GM19240 (cell line): Measurements from ENCODE around the gene RBMS3.

ENCODE experiments used
- DNase-seq: peaks from one replicate; pipeline ENCODE4 v3.0.0; 2011; ENCODE audit warnings: low spot score; ENCODE audit not compliant: insufficient read length

Gene RBMS3

GRCh38 chr3:29275309-29275708 lies 5.6 kb upstream of the RBMS3 start:
- no peak for DNase-seq

- DNase-seq = no peak
Measured at GRCh38 chr3:29277249-29277648, 3.6 kb upstream of the RBMS3 start.

- DNase-seq = no peak
Measured at GRCh38 chr3:29279286-29279685, 1.6 kb upstream of the RBMS3 start.

- no peak for DNase-seq
Measured at GRCh38 chr3:29279806-29280205, 1.1 kb upstream of the RBMS3 start.

DNA sequence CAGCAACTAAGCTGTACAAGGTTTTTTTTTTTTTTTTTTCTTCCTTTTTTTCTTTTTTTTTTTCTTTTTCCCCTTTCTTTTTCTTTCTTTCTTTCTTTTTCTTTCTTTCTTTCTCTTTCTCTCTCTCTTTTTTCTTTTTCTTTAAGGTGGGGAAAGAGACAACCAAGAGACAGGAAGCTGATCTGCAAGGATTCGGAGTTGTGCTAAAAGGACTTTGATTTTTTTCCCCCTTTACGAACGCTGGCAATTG lies 148 bp downstream of the RBMS3 start:
- no peak for DNase-seq

DNA sequence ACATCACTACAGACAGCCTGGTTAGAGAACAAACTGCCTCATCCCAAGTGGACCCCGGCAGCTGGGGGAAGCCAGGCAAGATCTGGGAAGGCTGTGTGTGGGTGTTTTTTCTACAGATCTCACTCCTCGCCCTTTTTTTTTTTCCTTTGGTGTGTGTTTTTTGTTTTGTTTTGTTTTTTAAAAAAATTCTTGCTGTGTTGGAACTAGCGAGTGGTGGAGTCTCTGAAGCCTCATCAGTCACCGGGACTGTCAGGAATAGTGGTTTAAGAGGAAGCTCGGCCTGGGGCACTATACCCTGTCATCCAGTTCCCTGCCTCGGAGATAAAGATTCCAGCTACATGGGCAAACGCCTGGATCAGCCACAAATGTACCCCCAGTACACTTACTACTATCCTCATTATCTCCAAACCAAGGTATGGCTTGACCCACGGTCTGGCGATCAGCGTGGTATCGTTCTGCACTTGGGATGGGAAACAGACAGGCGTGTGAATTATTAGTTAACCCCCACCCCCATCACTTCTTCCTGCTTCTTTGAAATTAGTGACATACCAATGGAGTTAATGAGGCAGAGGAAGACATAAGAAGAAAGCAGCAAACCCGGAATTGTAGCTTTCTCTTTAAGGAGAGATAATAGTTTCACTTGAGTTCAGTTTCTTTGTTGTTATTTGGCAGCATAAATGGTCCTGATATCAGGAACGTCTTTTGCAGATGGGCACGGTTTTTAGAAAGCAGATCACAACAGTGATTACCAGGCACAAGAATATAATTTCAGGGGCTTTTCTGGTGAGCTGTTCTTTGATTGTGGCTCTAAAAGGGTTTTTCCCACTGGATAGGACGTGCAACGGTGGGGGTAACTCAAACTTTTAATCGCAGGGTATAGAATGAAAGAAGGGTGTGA lies 722 bp downstream of the RBMS3 start:
- DNase-seq = no peak

DNA sequence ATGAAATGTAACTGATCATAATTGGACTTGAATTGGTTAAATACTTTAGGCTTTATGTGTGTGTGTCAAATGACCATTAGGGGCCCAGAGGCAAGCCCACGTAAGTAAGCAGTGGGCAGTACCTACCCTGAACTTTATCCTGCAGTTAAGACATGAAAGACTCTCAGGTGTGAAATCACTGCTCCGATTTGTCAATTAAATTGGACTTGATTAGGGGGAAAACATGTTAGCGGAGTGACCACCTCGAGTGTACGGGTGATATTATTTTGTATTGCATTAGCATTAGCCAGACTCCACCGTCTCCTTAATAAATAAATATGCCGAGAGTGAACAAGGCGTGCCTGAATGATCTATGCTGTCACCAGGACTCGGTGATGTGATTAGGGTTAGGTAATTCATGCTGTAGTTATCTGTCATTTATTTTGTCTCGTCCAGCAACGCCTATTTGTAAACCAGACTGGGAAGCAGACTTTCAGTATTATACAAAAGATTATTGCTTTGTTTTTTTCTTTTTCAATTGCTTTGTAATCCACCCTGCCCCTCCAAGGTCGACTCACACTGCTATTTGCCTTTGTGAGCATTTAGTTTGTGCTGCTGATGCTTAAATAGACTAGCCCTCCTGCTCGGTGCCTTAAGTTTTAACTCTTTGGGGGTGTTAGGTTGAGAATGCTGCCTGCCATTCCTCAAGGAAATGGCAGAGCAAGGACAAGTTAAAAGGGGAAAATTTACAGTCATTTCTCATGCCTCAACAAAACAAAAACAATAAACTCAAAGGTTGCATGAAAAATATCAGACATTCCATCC lies 1.8 kb downstream of the RBMS3 start:
- no peak for DNase-seq

GRCh38 chr3:29283231-29284119 lies 2.6 kb downstream of the RBMS3 start:
- DNase-seq = no peak

DNA sequence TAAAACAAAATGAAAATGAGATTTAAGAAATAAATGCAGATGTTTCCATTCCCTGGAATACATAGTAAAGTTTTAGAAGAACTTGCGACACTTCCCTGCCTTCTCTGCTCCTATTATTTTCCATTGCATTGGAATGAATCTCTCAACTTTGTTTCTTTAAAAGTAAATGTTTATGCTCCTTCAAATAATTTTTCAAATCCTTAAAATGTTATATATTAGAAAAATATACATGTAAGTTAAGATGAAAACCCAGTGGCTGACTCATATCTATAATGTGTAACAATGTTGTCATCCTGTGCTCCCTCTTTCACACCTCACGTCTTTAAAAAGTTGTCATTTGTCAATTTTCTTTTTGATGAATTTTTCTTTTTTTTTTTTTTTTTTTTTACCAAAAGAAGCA lies 3.6 kb downstream of the RBMS3 start:
- no peak for DNase-seq

- DNase-seq = no peak
Measured at GRCh38 chr3:29285471-29286071, 4.7 kb downstream of the RBMS3 start.

GRCh38 chr3:29286478-29287240 lies 5.8 kb downstream of the RBMS3 start:
- DNase-seq = no peak

GRCh38 chr3:29290596-29290995 lies 9.7 kb downstream of the RBMS3 start:
- no peak for DNase-seq

DNA sequence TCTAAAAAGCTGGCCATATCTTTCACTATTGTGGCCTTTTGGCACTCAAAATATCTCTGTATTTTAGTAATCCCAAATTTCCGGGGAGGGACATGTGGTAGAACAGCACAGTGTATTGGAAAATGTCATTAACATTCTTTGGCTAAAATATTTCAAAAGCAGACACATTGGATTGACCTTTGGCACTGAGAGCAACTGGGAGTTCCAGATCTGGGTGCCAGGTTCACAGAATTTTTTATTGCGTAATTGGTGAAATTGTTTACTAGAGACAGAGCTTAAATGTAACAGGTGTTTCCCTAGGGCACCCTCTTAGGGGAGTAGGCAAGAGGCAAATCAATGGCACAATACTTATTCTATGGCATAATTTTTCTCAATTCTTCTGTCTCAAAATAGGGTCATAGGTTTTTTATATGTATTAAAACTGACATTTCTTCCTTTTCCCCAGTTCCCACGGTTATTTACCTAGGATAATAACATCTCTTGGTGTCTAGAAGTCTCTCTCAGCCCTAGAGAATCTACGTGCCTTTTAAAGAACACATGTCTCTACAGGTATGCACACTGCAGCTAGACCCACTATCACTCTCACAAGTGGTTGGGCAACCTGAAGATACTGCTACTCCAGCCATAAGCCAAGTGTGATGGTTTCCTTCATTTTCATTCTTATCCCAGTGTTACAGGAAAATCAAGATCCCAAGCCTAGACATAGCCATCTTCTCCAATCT lies 10.6 kb downstream of the RBMS3 start:
- no peak for DNase-seq

GRCh38 chr3:29291982-29292363 lies 11.1 kb downstream of the RBMS3 start:
- no peak for DNase-seq

DNA sequence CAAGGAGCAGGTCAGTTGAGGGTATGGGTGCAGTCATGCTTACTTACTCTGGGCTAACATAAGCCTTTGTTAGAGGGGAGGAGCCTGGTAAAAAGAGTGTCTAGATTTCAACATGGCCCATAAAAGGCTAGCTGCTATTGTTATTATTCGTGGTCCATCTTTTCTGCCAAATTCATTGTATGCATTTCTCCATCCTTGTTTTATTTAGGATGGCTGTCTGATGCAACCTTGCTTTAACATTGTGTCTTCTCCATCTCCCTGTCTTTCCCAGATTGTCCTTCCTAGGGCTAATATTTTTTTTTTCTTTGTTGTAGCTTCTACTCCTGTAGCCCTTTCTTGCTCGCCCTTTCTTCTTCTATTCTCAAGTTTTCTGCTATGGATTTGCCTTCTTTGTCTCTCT lies 12.6 kb downstream of the RBMS3 start:
- DNase-seq = no peak

DNA sequence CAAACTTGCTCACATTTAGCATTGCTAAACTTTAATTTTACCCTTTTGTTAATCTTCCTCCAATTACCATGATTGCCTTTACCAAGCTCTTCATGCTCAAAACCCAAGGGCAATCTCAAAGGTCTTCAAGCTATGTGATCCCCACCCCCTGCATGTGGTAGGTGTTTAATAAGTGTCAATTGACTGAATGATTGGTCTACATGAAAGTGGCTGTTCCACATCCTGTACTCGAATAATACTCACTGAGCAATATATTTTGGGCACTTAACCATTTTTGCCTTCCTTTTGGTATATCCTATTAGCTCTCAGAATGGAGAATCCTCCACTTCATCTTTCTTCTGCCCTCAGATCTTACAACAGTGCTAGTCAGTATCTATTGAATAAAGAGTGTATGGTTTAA lies 17.1 kb downstream of the RBMS3 start:
- no peak for DNase-seq

DNA sequence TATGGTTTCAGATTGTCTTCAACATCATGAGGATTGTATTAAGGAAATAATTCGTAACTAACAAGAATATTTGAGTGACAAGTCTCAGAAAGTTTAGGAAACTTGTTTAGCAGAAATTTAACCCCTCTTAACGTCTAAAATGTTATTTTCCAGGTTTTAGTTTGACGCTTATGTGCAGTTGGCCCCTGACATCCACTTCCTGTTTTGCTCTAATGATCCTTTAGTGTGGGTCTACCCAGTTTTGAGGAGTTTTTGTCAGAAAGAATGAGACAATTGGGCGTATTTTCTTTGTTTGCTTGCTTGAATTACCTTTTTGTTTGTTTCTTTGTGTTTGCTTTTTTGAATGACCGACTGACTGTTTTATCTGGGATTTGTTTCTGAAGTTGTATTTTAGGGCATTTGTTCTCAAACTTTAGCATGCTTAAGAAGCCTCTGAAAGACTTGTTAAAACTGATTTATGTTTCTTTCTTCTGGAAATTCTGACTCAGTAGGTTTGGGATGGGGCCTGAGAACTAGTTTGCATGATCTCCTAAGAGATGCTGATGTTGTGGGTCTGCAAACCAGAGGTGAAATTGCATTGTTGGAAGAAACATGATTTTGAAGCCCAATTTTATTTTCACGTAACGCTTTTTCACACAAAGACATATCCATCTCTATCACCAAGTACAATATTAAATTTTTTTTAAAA lies 20.6 kb downstream of the RBMS3 start:
- DNase-seq = no peak

- no peak for DNase-seq
Measured at GRCh38 chr3:29302619-29303018, 21.7 kb downstream of the RBMS3 start.

DNA sequence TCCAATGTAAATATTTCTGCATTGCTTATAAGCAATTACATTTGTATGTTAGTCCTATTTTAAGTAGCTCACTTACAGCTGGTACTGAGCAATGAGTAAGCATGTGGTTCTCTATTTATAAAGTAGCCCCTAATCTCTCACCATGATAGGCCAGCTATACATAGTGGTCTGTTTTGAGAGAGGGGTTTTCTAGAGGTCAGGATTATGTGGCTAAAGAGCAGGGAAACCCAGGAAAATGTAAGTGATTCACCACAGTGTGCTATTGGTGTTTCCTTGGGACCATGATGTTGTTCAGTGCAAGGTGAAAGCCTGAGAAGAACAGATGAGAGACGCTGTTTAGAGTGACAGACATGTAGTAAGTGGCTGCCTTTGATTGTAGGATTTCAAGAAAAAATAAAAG lies 26.4 kb downstream of the RBMS3 start:
- no peak for DNase-seq

GRCh38 chr3:29310865-29311264 lies 30.0 kb downstream of the RBMS3 start:
- no peak for DNase-seq
